ENCODE results near the gene CENPL. TPM values are rescaled to one million over a fixed set of nuclear protein-coding genes. Genes with fewer than 3 reads are reported as not detected.

CENPL gene
- total and polyA plus RNA-seq, 9 of the 15 experiments (the other 6 are each of a cell fraction or from before 2014, with no cell fraction given), result 33.0 to 52.7 (median 39.7) TPM

GRCh38 chr1:173867753-173868265 lies 43.1 kb upstream of the CENPL start, which contains the start of gene GAS5 (continued):
- TF ChIP-seq ELK3 (CRISPR knock-in tag; IDR thresholded peaks at IDR 0.05) (no peak), ATF2 (CRISPR knock-in tag; IDR thresholded peaks at IDR 0.05) (no peak), ZNF146 (CRISPR knock-in tag; IDR thresholded peaks at IDR 0.05; ENCODE audit: unreplicated experiment) (no peak), CBFA2T2 (conservative IDR thresholded peaks at IDR 0.05) (peak; percentile 71), TRIM25 (IDR thresholded peaks at IDR 0.05; ENCODE audit: borderline replicate concordance) (peak; percentile 1; the same call in 1 of the 2 replicates), COPS2 (conservative IDR thresholded peaks at IDR 0.05) (no peak), FOXA1 (IDR thresholded peaks at IDR 0.05; ENCODE audit: borderline replicate concordance) (no peak), CHCHD3 (CRISPR knock-in tag; IDR thresholded peaks at IDR 0.05) (0 out of 2 replicates have a peak, but pooled peaks have one; percentile 55), MBD1 (CRISPR knock-in tag; IDR thresholded peaks at IDR 0.05) (no peak), VEZF1 (CRISPR knock-in tag; IDR thresholded peaks at IDR 0.05) (no peak), CTCF (IDR thresholded peaks at IDR 0.05 in 2 of 3, conservative IDR thresholded peaks at IDR 0.05 in 1 of 3; ENCODE audit: insufficient read depth in 2 of 3, low read depth in 1 of 3, low read length in 3 of 3) (no peak), E2F3 (CRISPR knock-in tag; IDR thresholded peaks at IDR 0.05) (no peak), NCOR1 (IDR thresholded peaks at IDR 0.05) (peak; percentile 67), ZBTB12 (CRISPR knock-in tag; IDR thresholded peaks at IDR 0.05) (peak; percentile 94), BCL6 (CRISPR knock-in tag; IDR thresholded peaks at IDR 0.05) (peak; percentile 54; the same call in 1 of the 2 replicates), RAD51 (IDR thresholded peaks at IDR 0.05; ENCODE audit: borderline replicate concordance, low read depth) (peak; percentile 97), KDM4B (IDR thresholded peaks at IDR 0.05; ENCODE audit: borderline replicate concordance in 2 of 2, low read depth in 1 of 2) (no peak)
